Activated CD8-positive, alpha-beta memory T cell treated with anti-CD3 and anti-CD28 coated beads for 36 hours (primary cell): Measurements from ENCODE around the gene ATXN7L2. TPM values are rescaled to one million over a fixed set of nuclear protein-coding genes. Genes with fewer than 3 reads are reported as not detected.

Experiments
- CTCF ChIA-PET: fragments of 350-600 bp; sonication (Branson Sonifier 250); formaldehyde crosslinking; loops from one replicate; lab custom pipeline; 2021; ENCODE audit warnings: antibody characterized with exemption; lab: Charles Lee
- POLR2A ChIA-PET: fragments of 350-600 bp; sonication (Branson Sonifier 250); formaldehyde crosslinking; loops from one replicate; lab custom pipeline; 2021; ENCODE audit warnings: antibody characterized with exemption; lab: Charles Lee
- total RNA-seq, 2 experiments: library from RNA; stranded (reverse); gene quantifications; one replicate each; pipeline ENCODE4 v1.2.3, GENCODE V29; 2021

ATXN7L2 gene
- total RNA-seq, 2 experiments from 2014 or later = 16.5 to 16.8 TPM

- CTCF ChIA-PET = interaction anchor here (0.5 to 38.8 kb wide), 11 partner anchors 15 to 303 kb away, joined by 3 to 743 read pairs (median 4); partner anchors contain the start of gene AMIGO1
- POLR2A ChIA-PET = interaction anchor here (0.6 to 1.0 kb wide), 2 partner anchors 42 to 256 kb away, joined by 3 to 8 read pairs; no protein-coding TSS in a partner anchor
Observed at GRCh38 chr1:109490029-109490933, 6.6 kb downstream of the ATXN7L2 start.

GRCh38 chr1:109490934-109491302 lies 7.2 kb downstream of the ATXN7L2 start:
- CTCF ChIA-PET = interaction anchor here (0.8 to 38.8 kb wide), 7 partner anchors 14 to 241 kb away, joined by 3 to 743 read pairs (median 7); partner anchors contain the start of gene AMIGO1
- POLR2A ChIA-PET = interaction anchor here (0.6 to 1.0 kb wide), 2 partner anchors 41 to 257 kb away, joined by 3 to 8 read pairs; no protein-coding TSS in a partner anchor

- ChIA-PET CTCF (interaction anchor here (1.1 to 38.8 kb wide), 5 partner anchors 14 to 52 kb away, joined by 4 to 743 read pairs (median 37); partner anchors contain the start of gene AMIGO1), POLR2A (interaction anchor here (1.0 kb wide), 1 partner anchor 41 kb away, joined by 8 read pairs; no protein-coding TSS in a partner anchor)
Observed at GRCh38 chr1:109491372-109491771, 7.7 kb downstream of the ATXN7L2 start.

GRCh38 chr1:109492779-109493178 lies 9.1 kb downstream of the ATXN7L2 start:
- ChIA-PET CTCF (interaction anchor here (1.3 to 38.8 kb wide), 5 partner anchors 9 to 94 kb away, joined by 4 to 743 read pairs (median 37); partner anchors contain the start of genes AMIGO1 and ATXN7L2), POLR2A (interaction anchor here (0.6 to 1.2 kb wide), 3 partner anchors 9 to 374 kb away, joined by 3 to 7 read pairs (median 3); partner anchors contain the start of gene ATXN7L2)

- POLR2A ChIA-PET = interaction anchor here (1.1 to 1.2 kb wide), 2 partner anchors 9 to 393 kb away, joined by 3 read pairs; partner anchors contain the start of gene ATXN7L2
Observed at GRCh38 chr1:109493227-109493626, 9.5 kb downstream of the ATXN7L2 start.

GRCh38 chr1:109493805-109494539 lies 10.3 kb downstream of the ATXN7L2 start, which contains the start of gene CYB561D1:
Gene CYB561D1, plus strand, starts transcription at chr1:109494094. Its CDS starts 46 bp downstream, at chr1:109494140.
- CTCF ChIA-PET = interaction anchor here (0.5 to 38.8 kb wide), 14 partner anchors 10 to 280 kb away, joined by 3 to 743 read pairs (median 4); partner anchors contain the start of genes AMIGO1, ATXN7L2 and SARS1
- POLR2A ChIA-PET = interaction anchor here (1.1 kb wide), 2 partner anchors 39 to 394 kb away, joined by 3 read pairs; no protein-coding TSS in a partner anchor

More at GRCh38 chr1:109493227-109493626, 9.5 kb downstream of the ATXN7L2 start:
- CTCF ChIA-PET = interaction anchor here (0.5 to 38.8 kb wide), 7 partner anchors 10 to 97 kb away, joined by 3 to 743 read pairs (median 12); partner anchors contain the start of genes AMIGO1 and ATXN7L2

GRCh38 chr1:109495738-109496137 lies 12.0 kb downstream of the ATXN7L2 start:
- ChIA-PET CTCF (interaction anchor here (8.0 to 38.8 kb wide), 2 partner anchors 10 to 33 kb away, joined by 118 to 743 read pairs; partner anchors contain the start of gene AMIGO1), POLR2A (interaction anchor here (1.0 kb wide), 1 partner anchor 12 kb away, joined by 3 read pairs; the partner anchor contains the start of gene ATXN7L2)

- ChIA-PET POLR2A (no interaction called here), CTCF (interaction anchor here (0.9 to 38.8 kb wide), 5 partner anchors 10 to 221 kb away, joined by 3 to 743 read pairs (median 7); no protein-coding TSS in a partner anchor)
Observed at GRCh38 chr1:109497449-109498160, 13.9 kb downstream of the ATXN7L2 start.

GRCh38 chr1:109498161-109498801 lies 14.6 kb downstream of the ATXN7L2 start:
- ChIA-PET CTCF (interaction anchor here (0.9 to 38.8 kb wide), 6 partner anchors 9 to 222 kb away, joined by 3 to 743 read pairs (median 5); no protein-coding TSS in a partner anchor), POLR2A (interaction anchor here (1.1 kb wide), 1 partner anchor 11 kb away, joined by 4 read pairs; no protein-coding TSS in a partner anchor)

- CTCF ChIA-PET = interaction anchor here (0.9 to 38.8 kb wide), 5 partner anchors 8 to 30 kb away, joined by 3 to 743 read pairs (median 7); partner anchors contain the start of gene AMIGO1
- POLR2A ChIA-PET = interaction anchor here (1.1 kb wide), 1 partner anchor 10 kb away, joined by 4 read pairs; no protein-coding TSS in a partner anchor
Observed at GRCh38 chr1:109499081-109499480, 15.4 kb downstream of the ATXN7L2 start.

- ChIA-PET CTCF (interaction anchor here (0.9 to 38.8 kb wide), 5 partner anchors 7 to 38 kb away, joined by 3 to 743 read pairs (median 10); partner anchors contain the start of genes AMIGO1 and CYB561D1), POLR2A (interaction anchor here (1.1 kb wide), 1 partner anchor 9 kb away, joined by 4 read pairs; no protein-coding TSS in a partner anchor)
Observed at GRCh38 chr1:109499661-109500536, 16.2 kb downstream of the ATXN7L2 start.

- ChIA-PET CTCF (interaction anchor here (0.9 to 38.8 kb wide), 4 partner anchors 8 to 36 kb away, joined by 3 to 743 read pairs (median 64); partner anchors contain the start of genes AMIGO1 and CYB561D1), POLR2A (no interaction called here)
Observed at GRCh38 chr1:109500941-109501381, 17.3 kb downstream of the ATXN7L2 start.

GRCh38 chr1:109501644-109502363 lies 18.1 kb downstream of the ATXN7L2 start:
- POLR2A ChIA-PET = interaction anchor here (1.2 kb wide), 1 partner anchor 46 kb away, joined by 6 read pairs; the partner anchor contains the start of gene GNAI3
- CTCF ChIA-PET = interaction anchor here (1.0 to 38.8 kb wide), 5 partner anchors 9 to 191 kb away, joined by 3 to 743 read pairs (median 5); partner anchors contain the start of gene CYB561D1

GRCh38 chr1:109502364-109502851 lies 18.7 kb downstream of the ATXN7L2 start:
- CTCF ChIA-PET = interaction anchor here (1.0 to 38.8 kb wide), 5 partner anchors 10 to 192 kb away, joined by 3 to 743 read pairs (median 5); partner anchors contain the start of gene CYB561D1
- POLR2A ChIA-PET = interaction anchor here (1.2 kb wide), 1 partner anchor 46 kb away, joined by 6 read pairs; the partner anchor contains the start of gene GNAI3
